ENCODE measurements around the gene ADORA1. TPM values are rescaled to one million over a fixed set of nuclear protein-coding genes. Genes with fewer than 3 reads are reported as not detected.

Gene ADORA1
- total and polyA plus RNA-seq, 2 donors (not counting 3 experiments of a cell fraction or from before 2014, with no cell fraction given) = 0.15 TPM; not detected in 1

DNA sequence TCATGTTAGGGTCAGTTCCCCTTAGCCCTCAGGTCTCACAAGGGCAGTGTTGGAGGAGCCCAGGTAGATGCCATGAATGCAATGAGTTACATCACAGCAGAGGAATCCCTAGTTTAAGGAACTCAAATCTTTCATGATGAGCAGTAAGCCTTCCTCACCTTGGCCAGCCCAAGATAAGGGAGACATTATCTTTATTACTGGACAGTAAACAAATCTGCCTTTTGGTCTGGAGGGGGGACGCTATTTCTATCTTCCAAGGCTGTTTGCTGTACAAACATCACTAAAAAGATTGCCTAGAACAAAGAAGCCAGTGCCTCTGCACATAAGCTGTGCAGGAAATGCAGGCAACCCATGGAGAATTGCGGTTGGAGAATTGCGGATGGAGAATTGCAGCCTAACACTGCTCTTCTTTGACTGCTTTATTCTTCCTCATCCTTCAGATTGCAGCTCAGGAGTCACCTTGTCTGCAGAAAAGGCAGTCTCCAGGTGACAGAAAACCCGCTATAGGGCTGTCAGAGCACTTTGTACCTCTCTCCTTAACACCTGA is 61.2 kb downstream of the ADORA1 start:
- POLR2A ChIA-PET = no interaction called here

More for the DNA sequence above, 61.2 kb downstream of the ADORA1 start:
- Histone ChIP-seq H3K4me2 (ENCODE audit: insufficient read depth, low read length) (no peak overlapping the region), H3K79me2 (ENCODE audit: control insufficient read depth, insufficient read depth, low read length) (no peaks in the 10 kb centered on the region), H3K27me3 (ENCODE audit: control insufficient read depth in 2 of 2, insufficient read depth in 2 of 2, low read length in 2 of 2) (peaks cover 15 to 17% of the 10 kb centered on the region in 2 experiments), H3K9ac (replicated peaks; ENCODE audit: extremely low read depth, insufficient read depth, low read length) (no peak overlapping the region), H3K27ac (ENCODE audit: insufficient read depth, low read depth, low read length) (no peak overlapping the region), H4K20me1 (replicated peaks; ENCODE audit: control insufficient read depth, extremely low read depth, insufficient read depth, low read length) (no peaks in the 10 kb centered on the region), H3K36me3 (ENCODE audit: control insufficient read depth in 2 of 2, extremely low read depth in 1 of 2, insufficient read depth in 2 of 2, low read length in 2 of 2) (no peaks in the 10 kb centered on the region), H3K9me3 (replicated peaks; ENCODE audit: control insufficient read depth, insufficient read depth, low read length) (no peaks in the 10 kb centered on the region), H3K4me3 (replicated peaks in 1 of 3; ENCODE audit: insufficient read depth in 1 of 3, low read depth in 1 of 3, low read length in 3 of 3) (no peak overlapping the region), H3K4me1 (ENCODE audit: control insufficient read depth, extremely low read depth, insufficient read depth, low read length) (no peaks in the 10 kb centered on the region), H2AFZ (ENCODE audit: low read depth, low read length) (no peak overlapping the region), H3K9me1 (replicated peaks; ENCODE audit: control insufficient read depth, extremely low read depth, insufficient read depth, low read length) (no peaks in the 10 kb centered on the region)
- BruUV-seq (replicated peaks) = no TSS peak
- no peak for TF ChIP-seq JUN (IDR thresholded peaks at IDR 0.05; ENCODE audit: borderline replicate concordance, insufficient read depth, insufficient read length, low read depth)
- TF ChIP-seq GATA2 (IDR thresholded peaks at IDR 0.05; ENCODE audit: insufficient read depth, insufficient read length, low read depth, low read length) = no peak
- TF ChIP-seq, protein P1, sequence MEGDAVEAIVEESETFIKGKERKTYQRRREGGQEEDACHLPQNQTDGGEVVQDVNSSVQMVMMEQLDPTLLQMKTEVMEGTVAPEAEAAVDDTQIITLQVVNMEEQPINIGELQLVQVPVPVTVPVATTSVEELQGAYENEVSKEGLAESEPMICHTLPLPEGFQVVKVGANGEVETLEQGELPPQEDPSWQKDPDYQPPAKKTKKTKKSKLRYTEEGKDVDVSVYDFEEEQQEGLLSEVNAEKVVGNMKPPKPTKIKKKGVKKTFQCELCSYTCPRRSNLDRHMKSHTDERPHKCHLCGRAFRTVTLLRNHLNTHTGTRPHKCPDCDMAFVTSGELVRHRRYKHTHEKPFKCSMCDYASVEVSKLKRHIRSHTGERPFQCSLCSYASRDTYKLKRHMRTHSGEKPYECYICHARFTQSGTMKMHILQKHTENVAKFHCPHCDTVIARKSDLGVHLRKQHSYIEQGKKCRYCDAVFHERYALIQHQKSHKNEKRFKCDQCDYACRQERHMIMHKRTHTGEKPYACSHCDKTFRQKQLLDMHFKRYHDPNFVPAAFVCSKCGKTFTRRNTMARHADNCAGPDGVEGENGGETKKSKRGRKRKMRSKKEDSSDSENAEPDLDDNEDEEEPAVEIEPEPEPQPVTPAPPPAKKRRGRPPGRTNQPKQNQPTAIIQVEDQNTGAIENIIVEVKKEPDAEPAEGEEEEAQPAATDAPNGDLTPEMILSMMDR (IDR thresholded peaks at IDR 0.05; ENCODE audit: extremely low read depth in 1 of 2, insufficient read depth in 1 of 2, low read depth in 1 of 2, low read length in 2 of 2) = no peak
- TF ChIP-seq POLR2A (IDR thresholded peaks at IDR 0.05; ENCODE audit: low read depth, low read length) = no peak
- TF ChIP-seq, protein P2, sequence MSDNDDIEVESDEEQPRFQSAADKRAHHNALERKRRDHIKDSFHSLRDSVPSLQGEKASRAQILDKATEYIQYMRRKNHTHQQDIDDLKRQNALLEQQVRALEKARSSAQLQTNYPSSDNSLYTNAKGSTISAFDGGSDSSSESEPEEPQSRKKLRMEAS (IDR thresholded peaks at IDR 0.05; ENCODE audit: insufficient read depth, insufficient read length) = no peak
- dilution Hi-C loops (cut with MboI; ENCODE audit: extremely low pct_ligation_motif_present, low sequenced_read_pairs) = no loop called here
- no peak for DNase-seq (ENCODE audit: low read depth, low spot score)
- no peak for FAIRE-seq
- CTCF ChIA-PET = interaction anchor here (1.5 kb wide), 1 partner anchor 71 kb away, joined by 3 read pairs; no protein-coding TSS in a partner anchor
- intact Hi-C loops (cut with micrococcal nuclease) = no loop called here
